Measurements from ENCODE around the gene ATG14.

ATG14 gene

GRCh38 chr14:55451950-55452349 lies 40.3 kb upstream of the ATG14 start:
- no peak overlapping the region for H3K4me3 ChIP-seq (ENCODE audit: low read depth, low read length)
- no peak for DNase-seq (ENCODE audit: low read depth)
- no peak for TF ChIP-seq MYC (IDR thresholded peaks at IDR 0.05; ENCODE audit: low read depth, low read length)
- TF ChIP-seq, protein P1, sequence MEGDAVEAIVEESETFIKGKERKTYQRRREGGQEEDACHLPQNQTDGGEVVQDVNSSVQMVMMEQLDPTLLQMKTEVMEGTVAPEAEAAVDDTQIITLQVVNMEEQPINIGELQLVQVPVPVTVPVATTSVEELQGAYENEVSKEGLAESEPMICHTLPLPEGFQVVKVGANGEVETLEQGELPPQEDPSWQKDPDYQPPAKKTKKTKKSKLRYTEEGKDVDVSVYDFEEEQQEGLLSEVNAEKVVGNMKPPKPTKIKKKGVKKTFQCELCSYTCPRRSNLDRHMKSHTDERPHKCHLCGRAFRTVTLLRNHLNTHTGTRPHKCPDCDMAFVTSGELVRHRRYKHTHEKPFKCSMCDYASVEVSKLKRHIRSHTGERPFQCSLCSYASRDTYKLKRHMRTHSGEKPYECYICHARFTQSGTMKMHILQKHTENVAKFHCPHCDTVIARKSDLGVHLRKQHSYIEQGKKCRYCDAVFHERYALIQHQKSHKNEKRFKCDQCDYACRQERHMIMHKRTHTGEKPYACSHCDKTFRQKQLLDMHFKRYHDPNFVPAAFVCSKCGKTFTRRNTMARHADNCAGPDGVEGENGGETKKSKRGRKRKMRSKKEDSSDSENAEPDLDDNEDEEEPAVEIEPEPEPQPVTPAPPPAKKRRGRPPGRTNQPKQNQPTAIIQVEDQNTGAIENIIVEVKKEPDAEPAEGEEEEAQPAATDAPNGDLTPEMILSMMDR (IDR thresholded peaks at IDR 0.05; ENCODE audit: low read depth, low read length), result no peak
- TF ChIP-seq POLR2A (IDR thresholded peaks at IDR 0.05; ENCODE audit: extremely low read depth, insufficient read length), result no peak
- TF ChIP-seq, protein P2, sequence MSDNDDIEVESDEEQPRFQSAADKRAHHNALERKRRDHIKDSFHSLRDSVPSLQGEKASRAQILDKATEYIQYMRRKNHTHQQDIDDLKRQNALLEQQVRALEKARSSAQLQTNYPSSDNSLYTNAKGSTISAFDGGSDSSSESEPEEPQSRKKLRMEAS (IDR thresholded peaks at IDR 0.05; ENCODE audit: low read depth, low read length), result no peak

GRCh38 chr14:55451398-55451797 lies 39.8 kb upstream of the ATG14 start:
- DNase-seq (ENCODE audit: low read depth), result no peak
- H3K4me3 ChIP-seq (ENCODE audit: low read depth, low read length), result no peak overlapping the region
- TF ChIP-seq POLR2A (IDR thresholded peaks at IDR 0.05; ENCODE audit: extremely low read depth, insufficient read length) (no peak), MYC (IDR thresholded peaks at IDR 0.05; ENCODE audit: low read depth, low read length) (no peak)
- TF ChIP-seq, protein P1 (IDR thresholded peaks at IDR 0.05; ENCODE audit: low read depth, low read length), result no peak
- TF ChIP-seq, protein P2 (IDR thresholded peaks at IDR 0.05; ENCODE audit: low read depth, low read length), result no peak

- no peak overlapping the region for H3K4me3 ChIP-seq (ENCODE audit: low read depth, low read length)
- TF ChIP-seq MYC (IDR thresholded peaks at IDR 0.05; ENCODE audit: low read depth, low read length), result no peak
- TF ChIP-seq, protein P1 (IDR thresholded peaks at IDR 0.05; ENCODE audit: low read depth, low read length), result no peak
- TF ChIP-seq, protein P2 (IDR thresholded peaks at IDR 0.05; ENCODE audit: low read depth, low read length), result no peak
- TF ChIP-seq POLR2A (IDR thresholded peaks at IDR 0.05; ENCODE audit: extremely low read depth, insufficient read length), result no peak
- no peak for DNase-seq (ENCODE audit: low read depth)
These were observed 39.4 kb upstream of the ATG14 start for GRCh38 chr14:55450987-55451386.

GRCh38 chr14:55450539-55450938 lies 38.9 kb upstream of the ATG14 start:
- DNase-seq (ENCODE audit: low read depth), result no peak
- H3K4me3 ChIP-seq (ENCODE audit: low read depth, low read length), result no peak overlapping the region
- TF ChIP-seq POLR2A (IDR thresholded peaks at IDR 0.05; ENCODE audit: extremely low read depth, insufficient read length), result no peak
- TF ChIP-seq, protein P1 (IDR thresholded peaks at IDR 0.05; ENCODE audit: low read depth, low read length), result no peak
- TF ChIP-seq, protein P2 (IDR thresholded peaks at IDR 0.05; ENCODE audit: low read depth, low read length), result no peak
- TF ChIP-seq MYC (IDR thresholded peaks at IDR 0.05; ENCODE audit: low read depth, low read length), result no peak

- DNase-seq (ENCODE audit: low read depth), result peak; percentile 52
- TF ChIP-seq POLR2A (IDR thresholded peaks at IDR 0.05; ENCODE audit: extremely low read depth, insufficient read length), result no peak
- TF ChIP-seq, protein P2 (IDR thresholded peaks at IDR 0.05; ENCODE audit: low read depth, low read length), result no peak
- TF ChIP-seq, protein P1 (IDR thresholded peaks at IDR 0.05; ENCODE audit: low read depth, low read length), result no peak
These were observed 38.5 kb upstream of the ATG14 start for GRCh38 chr14:55450124-55450523.

GRCh38 chr14:55449116-55449515 lies 37.5 kb upstream of the ATG14 start:
- no peak overlapping the region for H3K4me3 ChIP-seq (ENCODE audit: low read depth, low read length)
- no peak for TF ChIP-seq MYC (IDR thresholded peaks at IDR 0.05; ENCODE audit: low read depth, low read length)
- TF ChIP-seq, protein P2 (IDR thresholded peaks at IDR 0.05; ENCODE audit: low read depth, low read length), result no peak
- no peak for TF ChIP-seq POLR2A (IDR thresholded peaks at IDR 0.05; ENCODE audit: extremely low read depth, insufficient read length)
- TF ChIP-seq, protein P1 (IDR thresholded peaks at IDR 0.05; ENCODE audit: low read depth, low read length), result no peak
- no peak for DNase-seq (ENCODE audit: low read depth)

More at GRCh38 chr14:55450124-55450523, 38.5 kb upstream of the ATG14 start:
- no peak overlapping the region for H3K4me3 ChIP-seq (ENCODE audit: low read depth, low read length)

Measured in NB4 (cell line).